Endothelial cell of umbilical vein (primary cell): ENCODE data around the gene BMPR1A. TPM values are rescaled to one million over a fixed set of nuclear protein-coding genes. Genes with fewer than 3 reads are reported as not detected.

Experiments used
- BruUV-seq: library from RNA; stranded (reverse); fragments of 400-500 nt; replicated peaks from 2 replicates; lab custom pipeline; 2021; lab: Mats Ljungman, UMichigan
- CTCF ChIA-PET: fragments of 300-600, 350-600 bp; sonication (Branson Sonifier 250); formaldehyde crosslinking; loops from one replicate; lab custom pipeline; 2021; ENCODE audit warnings: antibody characterized with exemption, inconsistent platforms; lab: Charles Lee
- POLR2A ChIA-PET: fragments of 300-600, 350-600 bp; sonication (Branson Sonifier 250); formaldehyde crosslinking; loops from one replicate; lab custom pipeline; 2021; ENCODE audit warnings: antibody characterized with exemption, inconsistent platforms; lab: Charles Lee
- DNase-seq: peaks from one replicate; pipeline ENCODE4 v3.0.0-alpha.2; 2011; ENCODE audit warnings: low read depth, low spot score
- FAIRE-seq: peaks from 2 replicates; lab custom pipeline; 2011; peaks lifted over from hg19 to GRCh38; lab: Jason Lieb, UNC
- H2AFZ ChIP-seq: 2 replicates; pipeline ENCODE4 v1.6.0; 2012; ENCODE audit warnings: low read depth, low read length, control low read depth, inconsistent platforms
- H3K27ac ChIP-seq: 2 replicates; pipeline ENCODE4 v1.5.1; 2011; ENCODE audit warnings: low read depth, mild to moderate bottlenecking, control low read depth, low read length, moderate library complexity; ENCODE audit not compliant: insufficient read depth
- H3K27me3 ChIP-seq, 2 experiments: 2 replicates each; pipeline versions ENCODE4 v1.6.0 to v1.6.1; 2011; ENCODE audit warnings: low read length in 2 of 2, mixed read lengths in 1 of 2; ENCODE audit not compliant: control insufficient read depth in 2 of 2, insufficient read depth in 2 of 2
- H3K36me3 ChIP-seq, 2 experiments: 2 replicates in 1 of 2; 3 replicates in 1 of 2; pipeline ENCODE4 v1.5.1; 2011; ENCODE audit warnings: low read length in 2 of 2, mild to moderate bottlenecking in 1 of 2, moderate library complexity in 1 of 2; ENCODE audit not compliant: control insufficient read depth in 2 of 2, insufficient read depth in 2 of 2; ENCODE audit errors: extremely low read depth in 1 of 2
- H3K4me1 ChIP-seq: 3 replicates; pipeline ENCODE4 v1.5.1; 2011; ENCODE audit warnings: mild to moderate bottlenecking, low read length; ENCODE audit not compliant: control insufficient read depth, insufficient read depth; ENCODE audit errors: extremely low read depth
- H3K4me2 ChIP-seq: 2 replicates; pipeline ENCODE4 v1.6.1; 2011; ENCODE audit warnings: low read length, control low read depth, mixed read lengths; ENCODE audit not compliant: insufficient read depth
- H3K4me3 ChIP-seq, 3 experiments: fragments of 200-600 bp in 1 of 3; sonication (generic), shearing (Covaris generic) in 1 of 3; replicated peaks in 1 of 3; 2 replicates each; pipeline ENCODE4 v1.5.1; 2011 to 2016; ENCODE audit warnings: control low read depth in 3 of 3, low read length in 3 of 3, mild to moderate bottlenecking in 2 of 3, inconsistent platforms in 1 of 3, low read depth in 1 of 3, moderate library complexity in 1 of 3; ENCODE audit not compliant: insufficient read depth in 1 of 3
- H3K79me2 ChIP-seq: 2 replicates; pipeline ENCODE4 v1.6.0; 2012; ENCODE audit warnings: low read length, inconsistent platforms; ENCODE audit not compliant: control insufficient read depth, insufficient read depth
- H3K9ac ChIP-seq: replicated peaks from 2 replicates; pipeline ENCODE3; 2011; ENCODE audit warnings: low read length, control low read depth; ENCODE audit not compliant: insufficient read depth; ENCODE audit errors: extremely low read depth
- H3K9me1 ChIP-seq: replicated peaks from 3 replicates; pipeline ENCODE4 v1.6.0; 2011; ENCODE audit warnings: mild to moderate bottlenecking, low read length; ENCODE audit not compliant: control insufficient read depth, insufficient read depth; ENCODE audit errors: extremely low read depth
- H3K9me3 ChIP-seq: replicated peaks from 2 replicates; pipeline ENCODE4 v1.5.1; 2012; ENCODE audit warnings: low read length, inconsistent platforms; ENCODE audit not compliant: control insufficient read depth, insufficient read depth
- H4K20me1 ChIP-seq: replicated peaks from 2 replicates; pipeline ENCODE3; 2011; ENCODE audit warnings: mild to moderate bottlenecking, low read length; ENCODE audit not compliant: control insufficient read depth, insufficient read depth; ENCODE audit errors: extremely low read depth
- EZH2 ChIP-seq: IDR thresholded peaks from 2 replicates; pipeline ENCODE4 v1.6.1; 2012; ENCODE audit warnings: borderline replicate concordance, low read depth, mild to moderate bottlenecking, moderate library complexity, low read length, inconsistent platforms; ENCODE audit not compliant: severe bottlenecking
- FOS ChIP-seq: IDR thresholded peaks from 2 replicates; pipeline ENCODE4 v1.6.1; 2011; ENCODE audit warnings: mild to moderate bottlenecking, low read length, moderate library complexity, borderline replicate concordance; ENCODE audit not compliant: insufficient read depth
- GATA2 ChIP-seq: IDR thresholded peaks from 2 replicates; pipeline ENCODE4 v1.7.0; 2011; ENCODE audit warnings: low read depth, mild to moderate bottlenecking, moderate library complexity, mixed read lengths, low read length; ENCODE audit not compliant: insufficient read length, insufficient read depth
- JUN ChIP-seq: IDR thresholded peaks from 2 replicates; pipeline ENCODE4 v1.6.1; 2011; ENCODE audit warnings: borderline replicate concordance, low read depth; ENCODE audit not compliant: insufficient read length, insufficient read depth
- MYC ChIP-seq: IDR thresholded peaks from one replicate; pipeline ENCODE4 v1.6.1; 2011; ENCODE audit warnings: mild to moderate bottlenecking, low read depth, low read length
- POLR2A ChIP-seq: IDR thresholded peaks from 2 replicates; pipeline ENCODE4 v1.6.1; 2012; ENCODE audit warnings: low read depth, mild to moderate bottlenecking, control low read depth, low read length
- POLR2AphosphoS5 ChIP-seq: IDR thresholded peaks from 2 replicates; pipeline ENCODE4 v1.6.1; 2012; ENCODE audit warnings: low read depth, mild to moderate bottlenecking, control low read depth, low read length, moderate library complexity; ENCODE audit not compliant: insufficient read depth
- dilution Hi-C: fragments of 300-500 bp; cut with MboI; formaldehyde crosslinking; loops from one replicate; pipeline ENCODE4 v1.15.0; 2019; ENCODE audit warnings: low sequenced_read_pairs; ENCODE audit not compliant: extremely low pct_ligation_motif_present
- intact Hi-C: fragments of 100-400 bp; cut with micrococcal nuclease; formaldehyde crosslinking; loops from one replicate; pipeline ENCODE4 v1.10.0; 2022
- polyA plus RNA-seq, 4 experiments: library from polyadenylated mRNA; depleted of rRNA in 3 of 4; stranded (reverse) in 3 of 4; unstranded in 1 of 4; fragments of >200 nt; gene quantifications; 2 replicates each; pipeline versions ENCODE4 v1.2.1 to v1.2.3, GENCODE V29; 2011 to 2012; ENCODE audit warnings: missing spikeins in 1 of 4
- total RNA-seq: library from RNA; stranded (reverse); gene quantifications from 2 replicates; pipeline ENCODE4 v1.2.3, GENCODE V29; 2021
- TF ChIP-seq, protein P1 (sequence below), 2 donors: IDR thresholded peaks; 1 replicate in 1 of 2; 2 replicates in 1 of 2; pipeline ENCODE4 v1.5.1; 2011; ENCODE audit warnings: low read length in 2 of 2, mild to moderate bottlenecking in 2 of 2, moderate library complexity in 2 of 2, control low read depth in 1 of 2, inconsistent platforms in 1 of 2, low read depth in 1 of 2; ENCODE audit not compliant: insufficient read depth in 1 of 2; ENCODE audit errors: extremely low read depth in 1 of 2
- TF ChIP-seq, protein P2 (sequence below): IDR thresholded peaks from 2 replicates; pipeline ENCODE4 v1.6.1; 2011; ENCODE audit not compliant: insufficient read depth, insufficient read length

Gene BMPR1A
- total and polyA plus RNA-seq, 2 donors (not counting 3 experiments of a cell fraction or from before 2014, with no cell fraction given) = not detected

DNA sequence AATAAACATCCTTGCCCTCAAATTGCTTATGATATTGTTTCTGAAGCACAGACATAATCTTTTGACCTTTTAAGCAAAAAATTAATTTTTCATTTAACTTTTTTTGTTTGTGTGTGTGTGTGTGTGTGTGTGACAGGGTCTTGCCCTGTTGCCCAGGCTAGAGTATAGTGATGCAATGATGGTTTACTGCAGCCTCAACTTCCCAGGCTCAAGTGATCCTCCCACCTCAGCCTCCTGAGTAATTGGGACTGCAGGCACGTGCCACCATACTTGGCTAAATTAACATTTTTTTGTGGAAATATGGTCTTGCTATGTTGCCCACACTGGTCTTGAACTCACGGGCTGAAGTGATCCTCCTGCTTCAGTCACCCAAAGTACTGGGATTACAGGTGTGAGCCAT, 68.9 kb downstream of the BMPR1A start:
- CTCF ChIA-PET = no interaction called here
- no peak overlapping the region for H3K27ac ChIP-seq
- H3K9ac ChIP-seq = no peak overlapping the region
- intact Hi-C loops = no loop called here
- no peaks in the 10 kb centered on the region for H3K4me1 ChIP-seq
- no peaks in the 10 kb centered on the region for H3K9me1 ChIP-seq
- dilution Hi-C loops = no loop called here
- no peaks in the 10 kb centered on the region for H3K9me3 ChIP-seq
- TF ChIP-seq MYC (no peak), JUN (no peak)
- POLR2A ChIA-PET = no interaction called here
- H3K27me3 ChIP-seq = peaks cover 38 to 41% of the 10 kb centered on the region in 2 experiments
- no peaks in the 10 kb centered on the region for H4K20me1 ChIP-seq
- no peak for DNase-seq
- H2AFZ ChIP-seq = no peak overlapping the region
- no peak overlapping the region for H3K4me2 ChIP-seq
- no peak for FAIRE-seq
- no peaks in the 10 kb centered on the region for H3K36me3 ChIP-seq
- BruUV-seq = no TSS peak
- no peaks in the 10 kb centered on the region for H3K79me2 ChIP-seq
- no peak overlapping the region for H3K4me3 ChIP-seq

DNA sequence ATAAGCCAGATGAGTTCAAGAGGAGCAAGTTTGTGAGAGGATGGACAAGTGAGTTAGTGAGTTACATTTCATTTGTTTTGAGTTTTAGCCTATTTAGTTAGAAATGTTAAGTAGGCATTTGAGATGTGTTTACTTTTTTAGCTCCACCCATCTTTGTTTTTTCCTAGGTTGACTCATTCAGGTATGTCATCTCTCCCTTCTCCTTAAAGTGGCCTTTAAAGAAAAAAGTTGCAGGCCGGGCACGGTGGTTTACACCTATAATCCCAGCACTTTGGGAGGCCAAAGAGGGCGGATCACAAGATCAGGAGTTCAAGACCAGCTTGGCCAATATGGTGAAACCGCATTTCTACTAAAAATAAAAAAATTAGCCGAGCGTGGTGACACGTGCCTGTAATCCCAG, 71.2 kb downstream of the BMPR1A start:
- DNase-seq (no peak), FAIRE-seq (no peak)
- no peak overlapping the region for H3K9ac ChIP-seq
- no peaks in the 10 kb centered on the region for H3K4me1 ChIP-seq
- H2AFZ ChIP-seq = no peak overlapping the region
- ChIA-PET CTCF (interaction anchor here (0.9 kb wide), 2 partner anchors 23 kb away, joined by 4 read pairs; no protein-coding TSS in a partner anchor), POLR2A (no interaction called here)
- H3K36me3 ChIP-seq = no peaks in the 10 kb centered on the region
- H4K20me1 ChIP-seq = no peaks in the 10 kb centered on the region
- BruUV-seq = no TSS peak
- no peak overlapping the region for H3K4me3 ChIP-seq
- no peaks in the 10 kb centered on the region for H3K79me2 ChIP-seq
- intact Hi-C loops (no loop called here), dilution Hi-C loops (no loop called here)
- H3K27ac ChIP-seq = no peak overlapping the region
- H3K27me3 ChIP-seq = peaks cover 35 to 46% of the 10 kb centered on the region in 2 experiments
- no peaks in the 10 kb centered on the region for H3K9me1 ChIP-seq
- TF ChIP-seq GATA2 = no peak
- no peak for TF ChIP-seq POLR2AphosphoS5
- TF ChIP-seq EZH2 = no peak
- TF ChIP-seq FOS = no peak
- no peak for TF ChIP-seq MYC
- TF ChIP-seq, protein P1, sequence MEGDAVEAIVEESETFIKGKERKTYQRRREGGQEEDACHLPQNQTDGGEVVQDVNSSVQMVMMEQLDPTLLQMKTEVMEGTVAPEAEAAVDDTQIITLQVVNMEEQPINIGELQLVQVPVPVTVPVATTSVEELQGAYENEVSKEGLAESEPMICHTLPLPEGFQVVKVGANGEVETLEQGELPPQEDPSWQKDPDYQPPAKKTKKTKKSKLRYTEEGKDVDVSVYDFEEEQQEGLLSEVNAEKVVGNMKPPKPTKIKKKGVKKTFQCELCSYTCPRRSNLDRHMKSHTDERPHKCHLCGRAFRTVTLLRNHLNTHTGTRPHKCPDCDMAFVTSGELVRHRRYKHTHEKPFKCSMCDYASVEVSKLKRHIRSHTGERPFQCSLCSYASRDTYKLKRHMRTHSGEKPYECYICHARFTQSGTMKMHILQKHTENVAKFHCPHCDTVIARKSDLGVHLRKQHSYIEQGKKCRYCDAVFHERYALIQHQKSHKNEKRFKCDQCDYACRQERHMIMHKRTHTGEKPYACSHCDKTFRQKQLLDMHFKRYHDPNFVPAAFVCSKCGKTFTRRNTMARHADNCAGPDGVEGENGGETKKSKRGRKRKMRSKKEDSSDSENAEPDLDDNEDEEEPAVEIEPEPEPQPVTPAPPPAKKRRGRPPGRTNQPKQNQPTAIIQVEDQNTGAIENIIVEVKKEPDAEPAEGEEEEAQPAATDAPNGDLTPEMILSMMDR (IDR thresholded peaks at IDR 0.05; ENCODE audit: extremely low read depth in 1 of 2, insufficient read depth in 1 of 2, low read depth in 1 of 2, low read length in 2 of 2) = no peak
- TF ChIP-seq, protein P2, sequence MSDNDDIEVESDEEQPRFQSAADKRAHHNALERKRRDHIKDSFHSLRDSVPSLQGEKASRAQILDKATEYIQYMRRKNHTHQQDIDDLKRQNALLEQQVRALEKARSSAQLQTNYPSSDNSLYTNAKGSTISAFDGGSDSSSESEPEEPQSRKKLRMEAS = no peak
- TF ChIP-seq POLR2A = no peak
- no peak for TF ChIP-seq JUN
- H3K9me3 ChIP-seq = no peaks in the 10 kb centered on the region
- no peak overlapping the region for H3K4me2 ChIP-seq
